K562 (cell line): ENCODE data around the gene SCRN3.

Experiments used
- MEF2A ChIP-seq: IDR thresholded peaks from 2 replicates; pipeline ENCODE4 v1.6.1; 2011; ENCODE audit warnings: low read depth, mild to moderate bottlenecking, low read length, moderate library complexity; ENCODE audit not compliant: control insufficient read depth
- RFX5 ChIP-seq: IDR thresholded peaks from 2 replicates; pipeline ENCODE4 v1.6.1; 2011; ENCODE audit warnings: low read depth, mild to moderate bottlenecking, improper control_type of control experiment, low read length
- SMC3 ChIP-seq: conservative IDR thresholded peaks from 2 replicates; pipeline ENCODE4 v1.6.1; 2011; ENCODE audit warnings: low read depth, low read length, improper control_type of control experiment; ENCODE audit not compliant: insufficient read depth
- SREBF1 ChIP-seq: fragments of 150-350 bp; IDR thresholded peaks from 2 replicates; pipeline ENCODE4 v1.6.1; 2014; ENCODE audit warnings: antibody characterized with exemption, low read depth, low read length, borderline replicate concordance
- ZNF586 ChIP-seq: fragments of 450-650 bp; formaldehyde crosslinking; conservative IDR thresholded peaks from 2 replicates; pipeline ENCODE4 v1.4.0; 2020; ENCODE audit warnings: mild to moderate bottlenecking, moderate library complexity
- TF ChIP-seq, protein P1 (sequence below): sonication (generic); formaldehyde crosslinking; IDR thresholded peaks from 2 replicates; pipeline ENCODE4 v1.8.0; 2022; ENCODE audit warnings: mild to moderate bottlenecking, missing genetic modification reagents

DNA sequence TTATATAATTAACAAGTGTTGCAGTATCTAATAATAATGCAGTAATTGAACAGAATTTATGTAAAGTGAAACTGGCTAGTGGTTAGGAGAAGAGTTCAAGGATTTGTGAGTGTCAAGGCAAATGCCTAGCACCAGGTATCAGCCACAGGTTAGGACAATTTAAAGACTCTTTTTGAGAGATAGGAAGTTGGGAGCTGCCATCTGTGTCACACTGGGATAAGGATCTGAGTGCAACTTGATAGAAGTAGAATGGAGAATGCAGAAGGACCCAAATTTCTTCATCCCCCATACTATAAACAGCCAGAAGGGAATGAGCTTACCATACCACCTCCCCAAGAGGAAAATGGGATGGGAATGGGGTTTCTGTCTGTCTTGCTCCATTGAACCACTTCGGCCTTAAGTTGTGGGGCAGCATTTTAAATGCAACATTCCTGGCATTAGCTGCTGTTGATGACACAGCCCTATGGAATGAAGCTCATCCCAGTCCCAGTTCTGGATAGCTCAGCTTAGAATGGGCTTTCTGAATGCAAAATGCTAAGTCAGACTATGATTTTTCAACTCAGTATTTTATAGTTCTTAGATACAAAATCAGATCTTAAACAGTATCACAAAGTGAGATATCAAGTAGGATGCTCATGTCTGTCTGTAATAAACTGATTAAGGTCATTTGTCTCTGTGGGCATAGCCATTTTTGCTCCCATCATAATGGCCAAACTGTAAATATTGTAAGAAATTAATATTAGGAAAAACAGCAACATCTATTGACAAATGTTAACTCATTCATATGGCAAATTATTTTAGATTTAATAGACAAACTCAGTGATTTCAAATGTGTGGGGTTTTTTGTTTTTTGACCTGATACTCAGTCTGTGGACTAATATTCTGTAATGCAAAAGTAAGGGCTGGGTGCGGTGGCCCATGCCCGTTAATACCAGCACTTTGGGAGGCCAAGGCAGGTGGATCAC is 47.3 kb downstream of the SCRN3 start:
- TF ChIP-seq ZNF586 (CRISPR knock-in tag), result no peak
- no peak for TF ChIP-seq SREBF1
- TF ChIP-seq SMC3, result no peak
- TF ChIP-seq, protein P1, sequence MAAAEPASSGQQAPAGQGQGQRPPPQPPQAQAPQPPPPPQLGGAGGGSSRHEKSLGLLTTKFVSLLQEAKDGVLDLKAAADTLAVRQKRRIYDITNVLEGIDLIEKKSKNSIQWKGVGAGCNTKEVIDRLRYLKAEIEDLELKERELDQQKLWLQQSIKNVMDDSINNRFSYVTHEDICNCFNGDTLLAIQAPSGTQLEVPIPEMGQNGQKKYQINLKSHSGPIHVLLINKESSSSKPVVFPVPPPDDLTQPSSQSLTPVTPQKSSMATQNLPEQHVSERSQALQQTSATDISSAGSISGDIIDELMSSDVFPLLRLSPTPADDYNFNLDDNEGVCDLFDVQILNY (CRISPR knock-in tag), result no peak
- TF ChIP-seq MEF2A, result no peak
- no peak for TF ChIP-seq RFX5
